HEK293 (cell line): Measurements from ENCODE around the gene TOMM7.

ENCODE experiments used
- WT1 ChIP-seq: fragments of 450-650 bp; formaldehyde crosslinking; IDR thresholded peaks from 2 replicates; pipeline ENCODE4 v1.5.1; 2016; ENCODE audit warnings: missing biosample characterization, missing genetic modification characterization
- YY1 ChIP-seq: fragments of 450-650 bp; formaldehyde crosslinking; IDR thresholded peaks from 2 replicates; pipeline ENCODE4 v1.5.1; 2018; ENCODE audit warnings: missing biosample characterization, missing genetic modification characterization
- ZNF114 ChIP-seq: fragments of 450-650 bp; formaldehyde crosslinking; IDR thresholded peaks from 2 replicates; pipeline ENCODE4 v1.5.0; 2017; ENCODE audit warnings: missing biosample characterization, missing genetic modification characterization
- ZNF121 ChIP-seq: fragments of 450-650 bp; formaldehyde crosslinking; IDR thresholded peaks from 2 replicates; pipeline ENCODE4 v1.5.1; 2016; ENCODE audit warnings: missing biosample characterization, missing genetic modification characterization
- ZNF133 ChIP-seq: fragments of 450-650 bp; formaldehyde crosslinking; IDR thresholded peaks from 2 replicates; pipeline ENCODE4 v1.5.1; 2016; ENCODE audit warnings: missing biosample characterization, missing genetic modification characterization
- ZNF174 ChIP-seq: fragments of 450-650 bp; formaldehyde crosslinking; IDR thresholded peaks from 2 replicates; pipeline ENCODE4 v1.5.0; 2017; ENCODE audit warnings: missing biosample characterization, mild to moderate bottlenecking, missing genetic modification characterization
- ZNF274 ChIP-seq, 2 experiments: fragments of 200-500 bp in 1 of 2; fragments of 450-650 bp in 1 of 2; sonication (Bioruptor generic) in 1 of 2; formaldehyde crosslinking in 1 of 2; IDR thresholded peaks; 2 replicates each; pipeline versions ENCODE4 v1.5.1 to v1.6.1; 2014 to 2016; ENCODE audit warnings: borderline replicate concordance in 1 of 2, inconsistent platforms in 1 of 2, low read length in 1 of 2, missing biosample characterization in 1 of 2, missing genetic modification characterization in 1 of 2
- ZNF37A ChIP-seq: fragments of 450-650 bp; IDR thresholded peaks from 2 replicates; pipeline ENCODE4 v1.5.1; 2018; ENCODE audit warnings: missing biosample characterization, missing genetic modification characterization
- ZNF610 ChIP-seq: fragments of 450-650 bp; formaldehyde crosslinking; IDR thresholded peaks from 2 replicates; pipeline ENCODE4 v1.5.1; 2016; ENCODE audit warnings: missing biosample characterization, missing genetic modification characterization, borderline replicate concordance
- TF ChIP-seq, protein P1 (sequence below): fragments of 450-650 bp; formaldehyde crosslinking; IDR thresholded peaks from 2 replicates; pipeline ENCODE4 v1.5.1; 2016; ENCODE audit warnings: missing biosample characterization, missing genetic modification characterization

DNA sequence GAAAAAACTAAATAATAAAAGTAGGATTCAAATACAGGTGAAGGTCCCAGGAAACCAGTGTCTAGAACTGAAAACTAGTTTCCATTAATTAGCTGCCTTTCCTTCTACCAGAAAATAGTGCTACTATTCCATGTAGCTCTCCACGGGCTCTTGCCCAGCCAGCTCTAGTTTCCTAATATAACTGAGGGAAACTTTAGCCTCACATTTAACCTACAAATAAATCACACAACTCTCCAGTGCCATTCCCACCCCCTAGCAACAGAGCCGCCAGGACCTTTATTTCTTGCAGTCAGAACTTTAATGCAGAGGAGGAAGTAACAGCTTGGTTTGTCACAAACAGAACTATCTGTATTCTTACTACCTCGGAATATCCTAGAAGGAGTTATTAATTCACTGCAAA lies 10.3 kb downstream of the TOMM7 start:
- no peak for TF ChIP-seq ZNF174 (tag by site-specific recombination)
- no peak for TF ChIP-seq WT1 (tag by site-specific recombination)
- no peak for TF ChIP-seq ZNF274 (IDR thresholded peaks at IDR 0.05; ENCODE audit: low read length)
- TF ChIP-seq ZNF274 (tag by site-specific recombination; IDR thresholded peaks at IDR 0.05; ENCODE audit: borderline replicate concordance) = no peak
- TF ChIP-seq ZNF37A = no peak
- TF ChIP-seq ZNF121 (tag by site-specific recombination) = no peak
- TF ChIP-seq ZNF610 (tag by site-specific recombination) = no peak
- TF ChIP-seq, protein P1, sequence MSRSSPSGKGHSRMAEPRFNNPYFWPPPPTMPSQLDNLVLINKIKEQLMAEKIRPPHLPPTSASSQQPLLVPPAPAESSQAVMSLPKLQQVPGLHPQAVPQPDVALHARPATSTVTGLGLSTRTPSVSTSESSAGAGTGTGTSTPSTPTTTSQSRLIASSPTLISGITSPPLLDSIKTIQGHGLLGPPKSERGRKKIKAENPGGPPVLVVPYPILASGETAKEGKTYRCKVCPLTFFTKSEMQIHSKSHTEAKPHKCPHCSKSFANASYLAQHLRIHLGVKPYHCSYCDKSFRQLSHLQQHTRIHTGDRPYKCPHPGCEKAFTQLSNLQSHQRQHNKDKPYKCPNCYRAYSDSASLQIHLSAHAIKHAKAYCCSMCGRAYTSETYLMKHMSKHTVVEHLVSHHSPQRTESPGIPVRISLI (tag by site-specific recombination) = no peak
- no peak for TF ChIP-seq YY1 (tag by site-specific recombination)
- TF ChIP-seq ZNF133 (tag by site-specific recombination) = no peak
- TF ChIP-seq ZNF114 (tag by site-specific recombination) = no peak
